BE2C (cell line): Measurements from ENCODE around the gene PLEKHG5.

Experiments
- DNase-seq: peaks from one replicate; pipeline ENCODE4 v3.0.0-alpha.2; 2020
- H3K27me3 ChIP-seq: fragments of 250-450 bp; sonication (Bioruptor Pico); 2 replicates; pipeline ENCODE4 v1.5.1; 2020; ENCODE audit warnings: mild to moderate bottlenecking
- H3K36me3 ChIP-seq: fragments of 250-450 bp; sonication (Bioruptor Pico); 2 replicates; pipeline ENCODE4 v1.5.1; 2020; ENCODE audit warnings: mild to moderate bottlenecking
- H3K4me1 ChIP-seq: fragments of 250-450 bp; sonication (Bioruptor Pico); 2 replicates; pipeline ENCODE4 v1.5.1; 2020
- H3K4me3 ChIP-seq: 2 replicates; pipeline ENCODE4 v1.5.1; 2011; ENCODE audit warnings: low read depth, low read length
- H3K9me3 ChIP-seq: fragments of 250-450 bp; sonication (Bioruptor Pico); 2 replicates; pipeline ENCODE4 v1.5.1; 2020
- CTCF ChIP-seq: IDR thresholded peaks from 2 replicates; pipeline ENCODE4 v1.5.1; 2012; ENCODE audit warnings: mild to moderate bottlenecking, low read depth, low read length

The PLEKHG5 gene

GRCh38 chr1:6465461-6466005, 25.9 kb downstream of the PLEKHG5 start:
- no peaks in the 10 kb centered on the region for H3K9me3 ChIP-seq
- no peak overlapping the region for H3K4me3 ChIP-seq
- H3K27me3 ChIP-seq = no peaks in the 10 kb centered on the region
- H3K4me1 ChIP-seq = no peaks in the 10 kb centered on the region
- no peak for DNase-seq
- H3K36me3 ChIP-seq = no peaks in the 10 kb centered on the region
- no peak for TF ChIP-seq CTCF

- H3K27me3 ChIP-seq = no peaks in the 10 kb centered on the region
- DNase-seq = no peak
- no peak for TF ChIP-seq CTCF
- H3K4me1 ChIP-seq = no peaks in the 10 kb centered on the region
- H3K4me3 ChIP-seq = no peak overlapping the region
- H3K9me3 ChIP-seq = no peaks in the 10 kb centered on the region
- no peaks in the 10 kb centered on the region for H3K36me3 ChIP-seq
Measured at GRCh38 chr1:6464915-6465314, 26.6 kb downstream of the PLEKHG5 start.

GRCh38 chr1:6464514-6464836, 27.0 kb downstream of the PLEKHG5 start:
- Histone ChIP-seq H3K9me3 (no peaks in the 10 kb centered on the region), H3K36me3 (no peaks in the 10 kb centered on the region), H3K4me1 (no peaks in the 10 kb centered on the region), H3K4me3 (no peak overlapping the region), H3K27me3 (no peaks in the 10 kb centered on the region)
- no peak for TF ChIP-seq CTCF
- no peak for DNase-seq

GRCh38 chr1:6463120-6463412, 28.4 kb downstream of the PLEKHG5 start:
- Histone ChIP-seq H3K4me3 (no peak overlapping the region), H3K9me3 (no peaks in the 10 kb centered on the region), H3K27me3 (no peaks in the 10 kb centered on the region), H3K4me1 (no peaks in the 10 kb centered on the region), H3K36me3 (no peaks in the 10 kb centered on the region)
- TF ChIP-seq CTCF = no peak
- no peak for DNase-seq

GRCh38 chr1:6462412-6463119, 28.9 kb downstream of the PLEKHG5 start:
- Histone ChIP-seq H3K4me3 (no peak overlapping the region), H3K36me3 (no peaks in the 10 kb centered on the region), H3K27me3 (no peaks in the 10 kb centered on the region), H3K9me3 (no peaks in the 10 kb centered on the region), H3K4me1 (no peaks in the 10 kb centered on the region)
- no peak for DNase-seq
- TF ChIP-seq CTCF = no peak

GRCh38 chr1:6461538-6462411, 29.7 kb downstream of the PLEKHG5 start:
- no peaks in the 10 kb centered on the region for H3K27me3 ChIP-seq
- no peak overlapping the region for H3K4me3 ChIP-seq
- no peaks in the 10 kb centered on the region for H3K36me3 ChIP-seq
- no peak for TF ChIP-seq CTCF
- no peak for DNase-seq
- no peaks in the 10 kb centered on the region for H3K4me1 ChIP-seq
- H3K9me3 ChIP-seq = no peaks in the 10 kb centered on the region
